K562 (cell line): ENCODE results near the gene ASCC1. TPM values are rescaled to one million over a fixed set of nuclear protein-coding genes. Genes with fewer than 3 reads are reported as not detected.

Source experiments
- CHD2 ChIP-seq: IDR thresholded peaks from 2 replicates; pipeline ENCODE4 v1.6.1; 2011; ENCODE audit warnings: low read depth, low read length
- COPS2 ChIP-seq: fragments of 450-650 bp; conservative IDR thresholded peaks from 2 replicates; pipeline ENCODE4 v1.6.1; 2016; ENCODE audit warnings: mild to moderate bottlenecking, moderate library complexity
- ELK3 ChIP-seq: fragments of 450-650 bp; formaldehyde crosslinking; IDR thresholded peaks from 2 replicates; pipeline ENCODE4 v1.4.0; 2020; ENCODE audit warnings: mild to moderate bottlenecking
- GABPB1 ChIP-seq: sonication (generic); formaldehyde crosslinking; IDR thresholded peaks from 2 replicates; pipeline ENCODE4 v1.8.0; 2022; ENCODE audit warnings: mild to moderate bottlenecking, missing genetic modification reagents
- MAFF ChIP-seq: IDR thresholded peaks from 2 replicates; pipeline ENCODE4 v1.6.1; 2012; ENCODE audit warnings: low read length, improper control_type of control experiment
- MAFK ChIP-seq: IDR thresholded peaks from 2 replicates; pipeline ENCODE4 v1.6.1; 2011; ENCODE audit warnings: low read length, improper control_type of control experiment
- PML ChIP-seq: IDR thresholded peaks from 2 replicates; pipeline ENCODE4 v1.6.1; 2012; ENCODE audit warnings: low read length, inconsistent platforms
- SMC3 ChIP-seq: conservative IDR thresholded peaks from 2 replicates; pipeline ENCODE4 v1.6.1; 2011; ENCODE audit warnings: low read depth, low read length, improper control_type of control experiment; ENCODE audit not compliant: insufficient read depth
- TARDBP ChIP-seq: fragments of 450-650 bp; IDR thresholded peaks from 2 replicates; pipeline ENCODE4 v1.6.1; 2016
- ZBTB11 ChIP-seq, 3 experiments: fragments of 200-800 bp in 1 of 3; fragments of 250-450 bp in 1 of 3; fragments of 450-650 bp in 1 of 3; sonication (Bioruptor Pico) in 1 of 3; sonication (Bioruptor generic) in 1 of 3; formaldehyde crosslinking in 1 of 3; IDR thresholded peaks; 2 replicates each; pipeline versions ENCODE4 v1.6.1 to v1.8.0; 2016 to 2022; ENCODE audit warnings: mild to moderate bottlenecking in 2 of 3, missing genetic modification characterization in 2 of 3, missing compliant biosample characterization in 1 of 3, moderate library complexity in 1 of 3
- ZNF140 ChIP-seq: fragments of 250-450 bp; sonication (Bioruptor Pico); IDR thresholded peaks from 2 replicates; pipeline ENCODE4 v1.8.0; 2021; ENCODE audit warnings: moderate library complexity, mild to moderate bottlenecking, inconsistent platforms
- ZNF609 ChIP-seq: sonication (generic); formaldehyde crosslinking; IDR thresholded peaks from 2 replicates; pipeline ENCODE4 v1.8.1; 2023; ENCODE audit warnings: missing genetic modification reagents, mild to moderate bottlenecking, borderline replicate concordance
- polyA plus RNA-seq, 8 experiments: library from polyadenylated mRNA; depleted of rRNA in 4 of 8; stranded (reverse) in 5 of 8; unstranded in 3 of 8; fragments of >200 nt; fragmentation: Nextera tagmentation in 2 of 8; fragmentation: Illumina TruSeq in 1 of 8; extraction: Ambion mirVana in 2 of 8; extraction: Trizol in 1 of 8; gene quantifications; 2 replicates each; pipeline versions ENCODE4 v1.2.1 to v1.2.3, GENCODE V29; 2011 to 2014; ENCODE audit warnings: inconsistent platforms in 1 of 8, missing spikeins in 1 of 8
- total RNA-seq, 7 experiments: library from RNA; depleted of rRNA in 6 of 7; stranded (reverse); fragments of >200 nt in 6 of 7; fragmentation: Illumina TruSeq in 2 of 7; extraction: Trizol in 2 of 7; gene quantifications; 2 replicates each; pipeline versions ENCODE4 v1.2.1 to v1.2.3, GENCODE V29; 2011 to 2021; ENCODE audit warnings: low replicate concordance in 1 of 7

Gene ASCC1
- total and polyA plus RNA-seq, 9 of the 15 experiments (the other 6 are each of a cell fraction or from before 2014, with no cell fraction given): 31.7 to 73.3 (median 52.8) TPM

- TF ChIP-seq ZBTB11 (CRISPR knock-in tag; IDR thresholded peaks at IDR 0.05) (0 out of 6 replicates have a peak, but pooled peaks of 1 of the 3 experiments have one; percentile 1), TARDBP (no peak), GABPB1 (CRISPR knock-in tag) (no peak), MAFF (peak; percentile 76), ZNF140 (CRISPR knock-in tag) (no peak), ZNF609 (no peak), ELK3 (CRISPR knock-in tag) (no peak), PML (no peak), COPS2 (no peak), SMC3 (no peak), MAFK (peak; percentile 79), CHD2 (no peak)
Observed at GRCh38 chr10:72255977-72256729, 40.1 kb upstream of the ASCC1 start (continued).
